Dermis blood vessel endothelial cell (primary cell): ENCODE measurements around the gene HSD17B14. TPM values are rescaled to one million over a fixed set of nuclear protein-coding genes. Genes with fewer than 3 reads are reported as not detected.
"Not testable (repeated sequence)": the region's sequence is repeated elsewhere in the genome, so short reads cannot be mapped to it uniquely, and the experiment has no call there.

Source experiments
- DNase-seq: peaks from one replicate; pipeline ENCODE4 v3.0.0; 2010
- total RNA-seq: library from RNA; depleted of rRNA; stranded (reverse); fragments of >200 nt; gene quantifications from 2 replicates; pipeline ENCODE4 v1.2.3, GENCODE V29; 2014

The HSD17B14 gene
- total RNA-seq, 1 donor from 2014 or later: 8.0 TPM

DNA sequence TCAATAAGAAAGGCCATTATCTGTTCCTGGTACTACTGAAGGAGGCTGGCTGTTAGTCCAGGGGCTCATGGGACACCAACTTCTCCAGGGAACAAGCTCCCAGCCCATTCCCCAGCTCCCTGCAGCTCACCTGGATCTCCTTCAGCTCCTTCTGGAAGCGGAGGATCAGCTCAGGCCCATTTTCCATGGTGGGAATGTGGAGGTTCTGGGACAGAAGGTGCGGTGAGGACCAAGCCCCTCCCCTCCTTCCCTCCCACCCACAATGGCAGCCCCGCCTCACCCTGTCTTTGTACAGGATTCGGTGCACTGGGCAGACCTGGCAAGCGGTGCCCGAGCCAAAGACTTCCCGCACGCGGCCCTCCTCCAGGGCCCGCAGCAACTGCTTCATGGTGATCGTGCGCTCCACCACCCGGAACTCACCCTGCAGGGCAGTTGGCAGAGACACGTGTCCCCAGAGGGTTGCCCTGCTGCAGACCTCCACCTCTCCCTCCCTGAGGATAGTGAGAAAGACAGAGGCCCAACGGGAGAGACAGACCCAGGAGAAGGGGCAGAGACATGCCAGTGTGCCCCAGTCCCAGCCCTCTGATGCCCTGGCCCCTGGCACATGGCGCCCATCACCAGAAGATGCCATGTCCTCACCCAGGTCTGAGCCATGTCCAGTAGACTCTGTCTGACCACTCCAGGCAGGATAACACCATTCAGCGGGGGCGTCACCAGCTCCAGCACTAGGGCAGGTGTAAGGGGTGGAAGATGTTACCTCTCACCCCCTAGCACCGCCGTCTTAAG lies 39.8 kb downstream of the HSD17B14 start:
- DNase-seq: no peak

DNA sequence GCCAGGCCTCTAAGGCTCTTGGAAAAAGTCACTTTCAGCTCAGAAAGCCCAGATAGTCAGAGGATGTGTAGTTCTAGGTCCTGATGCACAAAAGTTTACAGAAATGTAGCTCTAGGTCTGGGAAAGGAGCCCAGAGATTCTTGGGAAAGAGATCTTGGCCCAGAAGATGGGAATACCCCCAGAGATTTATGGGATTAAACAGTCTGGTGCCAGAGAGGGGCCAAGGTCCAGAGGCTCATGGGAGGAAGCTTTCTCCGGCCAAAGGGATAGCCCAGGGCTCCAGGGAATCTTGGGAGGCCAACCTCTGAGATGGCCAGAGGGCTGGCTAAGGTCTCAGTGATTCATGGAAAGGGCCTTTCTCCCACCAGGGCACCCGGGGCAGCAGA lies 40.6 kb downstream of the HSD17B14 start:
- no peak for DNase-seq

DNA sequence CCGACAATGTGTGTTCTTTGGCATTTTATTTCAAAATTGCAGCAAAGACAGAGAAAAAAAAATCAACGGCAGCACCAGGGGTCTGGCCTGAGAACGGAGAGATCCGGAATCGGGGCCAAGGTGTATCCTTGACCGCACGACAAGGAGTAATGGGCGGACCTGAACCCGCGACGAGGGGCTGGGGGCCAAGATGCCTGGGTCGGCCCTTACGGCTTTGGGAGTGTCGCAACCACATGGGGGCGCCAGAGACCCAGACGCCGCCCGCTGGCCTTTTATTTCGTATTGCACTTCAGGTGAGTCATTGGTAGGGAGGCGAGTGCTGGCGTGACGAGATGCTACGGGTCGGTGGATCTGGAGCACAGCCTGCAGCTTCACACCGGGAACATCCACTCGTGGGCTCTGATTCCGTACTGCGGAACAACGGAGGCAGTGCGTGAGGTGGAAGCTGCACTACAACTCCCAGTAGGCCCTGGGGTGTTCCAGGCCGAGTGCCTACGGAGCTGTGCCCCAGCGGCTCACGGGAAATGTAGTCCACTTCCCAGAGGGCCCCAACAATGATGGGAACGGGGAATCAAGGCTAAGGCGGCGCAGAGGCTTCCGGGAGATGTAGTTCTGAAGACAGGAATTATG lies 41.1 kb downstream of the HSD17B14 start:
- peak; percentile 96 for DNase-seq

DNA sequence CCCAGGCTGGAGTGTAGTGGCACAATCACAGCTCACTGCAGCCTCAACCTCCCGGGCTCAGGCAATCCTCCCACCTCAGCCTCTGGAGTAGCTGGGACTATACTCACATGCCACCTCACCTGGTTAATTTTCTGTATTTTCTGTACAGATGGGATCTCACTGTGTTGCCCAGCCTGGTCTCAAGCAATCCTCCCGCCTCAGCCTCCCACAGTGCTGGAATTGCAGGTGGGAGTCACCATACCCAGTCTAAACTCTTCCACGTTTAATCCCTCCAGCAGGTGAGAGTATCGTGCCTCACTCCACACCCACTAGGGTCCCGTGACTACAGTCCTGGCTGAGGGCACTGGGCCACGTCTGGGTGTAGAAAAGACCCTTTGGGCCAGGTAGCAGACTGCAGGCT lies 42.0 kb downstream of the HSD17B14 start:
- DNase-seq: no peak

DNA sequence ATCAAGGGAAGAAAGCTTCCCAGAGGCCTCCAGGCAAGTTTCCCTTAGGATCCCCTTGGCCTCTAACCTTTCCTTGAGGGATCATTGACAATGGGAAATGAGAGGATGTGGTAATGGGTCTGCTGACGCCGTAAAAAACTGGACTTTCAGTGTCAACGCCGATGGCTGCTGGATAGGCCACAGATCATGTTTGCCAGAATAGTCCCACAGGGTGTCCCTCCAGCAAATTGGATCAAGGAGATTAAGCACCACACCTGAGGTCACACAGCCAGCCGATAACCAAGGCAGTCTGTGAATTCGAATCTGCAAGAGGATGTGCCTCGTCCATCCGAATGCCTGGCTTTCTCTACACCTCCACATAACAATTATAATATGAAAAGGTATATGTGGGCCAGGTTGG lies 43.0 kb downstream of the HSD17B14 start:
- no peak for DNase-seq

DNA sequence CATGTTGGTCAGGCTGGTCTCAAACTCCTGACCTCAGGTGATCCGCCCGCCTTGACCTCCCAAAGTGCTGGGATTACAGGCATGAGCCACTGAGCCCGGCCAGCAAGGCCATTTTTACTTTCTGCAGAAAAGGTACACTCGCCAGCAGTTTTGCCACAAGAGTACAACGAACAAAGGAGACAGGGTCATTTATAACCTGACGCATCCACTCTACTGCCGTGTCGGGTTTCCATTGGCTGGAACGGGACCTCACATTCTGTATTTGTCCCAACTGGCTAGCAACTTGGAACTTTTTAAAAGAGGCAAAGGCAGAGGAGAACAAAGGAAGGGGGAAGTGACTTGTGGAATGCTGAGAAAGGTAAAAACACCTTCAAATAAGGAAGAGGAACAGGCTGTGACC lies 49.0 kb downstream of the HSD17B14 start:
- not testable (repeated sequence) for DNase-seq

DNA sequence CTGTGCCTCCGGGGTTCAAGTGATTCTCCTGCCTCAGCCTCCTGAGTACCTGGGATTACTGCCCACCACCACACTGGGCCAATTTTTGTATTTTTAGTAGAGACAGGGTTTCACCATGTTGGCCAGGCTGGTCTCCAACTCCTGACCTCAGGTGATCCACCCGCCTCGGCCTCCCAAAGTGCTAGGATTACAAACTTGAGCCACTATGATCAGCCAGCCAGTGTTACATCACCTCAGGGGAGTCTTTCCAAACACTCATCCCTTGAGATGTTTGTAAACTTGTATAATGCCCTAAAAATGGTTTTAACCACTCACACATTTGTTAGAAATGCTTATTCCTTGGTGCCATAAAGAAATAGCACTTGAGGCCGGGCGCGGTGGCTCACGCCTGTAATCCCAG lies 49.9 kb downstream of the HSD17B14 start:
- not testable (repeated sequence) for DNase-seq

DNA sequence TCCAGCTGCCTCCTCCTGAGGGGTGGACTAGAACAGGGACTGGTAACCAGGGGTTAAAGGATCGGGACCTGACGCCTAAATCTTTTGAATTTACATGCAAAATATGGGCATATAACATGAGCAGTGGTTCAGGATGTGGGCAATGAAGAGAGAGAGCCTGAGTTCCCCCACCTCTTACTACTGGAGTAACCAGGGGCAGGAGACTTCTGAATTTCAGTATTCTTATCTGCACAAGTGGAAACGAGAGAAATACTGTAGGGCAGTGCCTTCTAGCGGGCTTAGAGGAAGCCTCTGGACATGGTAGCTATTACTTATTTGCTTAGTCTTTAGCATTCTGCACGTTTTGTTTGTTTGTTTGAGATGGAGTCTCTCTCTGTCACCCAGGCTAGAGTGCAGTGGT lies 51.8 kb downstream of the HSD17B14 start:
- peak; percentile 38 for DNase-seq

DNA sequence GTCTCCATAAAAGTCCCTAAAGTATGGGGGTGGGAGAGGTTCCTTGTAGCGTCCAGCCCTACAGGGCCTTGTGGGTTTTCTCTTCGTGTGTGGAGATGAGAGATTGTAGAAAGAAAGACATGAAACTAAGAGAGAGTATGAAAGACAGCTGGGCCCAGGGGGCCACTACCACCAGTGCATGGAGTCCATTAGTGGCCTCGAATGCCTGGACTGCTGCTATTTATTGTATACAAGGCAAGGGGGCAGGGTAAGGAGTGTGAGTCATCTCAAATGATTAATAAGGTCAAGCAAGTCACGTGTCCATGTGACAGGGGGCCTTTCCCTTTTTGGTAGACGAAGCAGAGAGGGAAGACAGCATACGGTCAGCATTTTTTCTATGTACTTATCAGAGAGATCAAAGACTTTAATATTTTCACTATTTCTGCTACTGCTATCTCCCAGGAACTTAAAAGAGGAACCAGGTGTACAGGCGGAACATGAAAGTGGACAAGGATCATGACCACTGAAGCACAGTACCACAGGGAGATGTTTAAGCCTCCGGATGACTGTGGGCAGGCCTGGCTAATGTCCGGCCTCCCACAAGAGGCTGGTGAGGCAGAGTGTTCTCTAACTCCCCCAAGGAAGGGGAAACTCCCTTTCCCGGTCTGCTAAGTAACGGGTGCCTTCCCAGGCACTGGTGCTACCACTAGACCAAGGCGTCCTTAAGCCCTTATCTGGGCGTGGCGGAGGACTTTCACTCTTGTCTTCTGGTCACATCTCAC lies 55.5 kb downstream of the HSD17B14 start:
- DNase-seq: peak; percentile 67

DNA sequence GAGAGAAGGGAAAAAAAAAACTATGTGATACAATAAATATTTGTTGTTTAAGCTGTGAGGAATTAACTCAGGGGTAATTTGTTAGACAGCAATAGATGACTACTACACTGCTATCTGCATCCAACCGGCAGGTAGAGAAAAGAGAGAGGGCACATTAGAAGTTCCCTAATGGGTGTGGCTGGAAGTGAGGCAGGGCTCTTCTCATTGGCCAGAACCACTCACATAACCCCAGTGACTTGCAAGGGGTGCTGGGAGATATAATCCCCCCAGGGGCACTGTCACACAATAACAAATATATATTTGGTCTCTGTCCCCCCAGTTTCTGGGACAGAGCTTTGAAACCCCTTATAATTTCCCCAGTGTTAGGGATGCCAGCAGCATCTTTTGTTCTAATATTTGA lies 56.7 kb downstream of the HSD17B14 start:
- no peak for DNase-seq

DNA sequence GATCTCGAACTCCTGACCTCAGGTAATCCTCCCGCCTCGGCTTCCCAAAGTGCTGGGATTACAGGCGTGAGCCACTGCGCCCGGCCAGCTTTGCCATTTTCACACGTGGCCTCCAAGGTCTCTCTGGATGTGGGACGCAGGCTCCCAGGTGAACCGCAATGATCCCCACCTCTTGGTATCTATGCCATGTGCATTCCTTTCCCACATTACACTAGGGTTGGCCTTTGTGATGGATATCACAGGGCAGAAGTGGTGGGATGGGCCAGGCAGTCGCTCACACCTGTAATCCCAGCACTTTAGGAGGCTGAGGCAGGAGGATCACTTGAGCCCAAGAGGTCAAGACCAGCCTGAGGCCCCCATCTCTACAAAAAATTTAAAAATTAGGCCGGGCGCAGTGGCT lies 58.6 kb downstream of the HSD17B14 start:
- no peak for DNase-seq

DNA sequence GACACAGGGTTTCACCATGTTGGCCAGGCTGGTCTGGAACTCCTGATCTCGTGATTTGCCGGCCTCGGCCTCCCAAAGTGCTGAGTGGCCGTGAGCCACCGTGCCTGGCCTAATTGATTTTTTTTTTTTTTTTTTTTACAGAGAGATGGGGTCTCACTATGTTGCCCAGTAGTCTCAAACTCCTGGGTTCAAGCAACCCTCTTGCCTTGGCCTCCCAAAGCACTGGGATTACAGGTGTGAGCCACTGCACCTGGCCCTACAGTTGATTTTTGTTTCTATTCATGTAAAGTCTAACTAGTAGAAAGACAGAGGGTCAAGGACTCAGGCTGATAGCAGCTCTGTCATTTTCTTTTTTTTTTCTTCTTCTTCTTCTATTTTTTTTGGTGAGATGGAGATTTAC lies 59.2 kb downstream of the HSD17B14 start:
- no peak for DNase-seq

DNA sequence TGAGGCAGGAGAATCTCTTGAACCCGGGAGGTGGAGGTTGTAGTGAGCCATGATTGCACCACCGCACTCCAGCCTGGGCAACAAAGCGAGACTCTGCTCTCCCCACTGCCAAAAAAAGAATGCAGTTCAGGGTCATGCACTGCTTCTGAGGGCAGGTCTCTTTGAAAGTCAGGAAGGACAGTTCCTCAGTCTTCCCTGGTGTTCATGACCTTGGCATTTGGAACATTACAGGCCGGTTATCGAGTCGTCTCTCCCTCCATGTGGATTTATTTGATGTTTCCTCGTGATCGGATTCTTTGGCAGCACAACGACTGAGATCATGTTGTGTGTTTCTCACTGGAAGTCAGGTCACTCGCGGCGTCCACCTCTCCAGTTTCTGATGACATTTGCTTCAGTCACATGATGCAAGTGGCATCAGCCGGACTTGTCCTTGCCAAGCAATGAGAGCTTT lies 63.8 kb downstream of the HSD17B14 start:
- DNase-seq: peak; percentile 32

DNA sequence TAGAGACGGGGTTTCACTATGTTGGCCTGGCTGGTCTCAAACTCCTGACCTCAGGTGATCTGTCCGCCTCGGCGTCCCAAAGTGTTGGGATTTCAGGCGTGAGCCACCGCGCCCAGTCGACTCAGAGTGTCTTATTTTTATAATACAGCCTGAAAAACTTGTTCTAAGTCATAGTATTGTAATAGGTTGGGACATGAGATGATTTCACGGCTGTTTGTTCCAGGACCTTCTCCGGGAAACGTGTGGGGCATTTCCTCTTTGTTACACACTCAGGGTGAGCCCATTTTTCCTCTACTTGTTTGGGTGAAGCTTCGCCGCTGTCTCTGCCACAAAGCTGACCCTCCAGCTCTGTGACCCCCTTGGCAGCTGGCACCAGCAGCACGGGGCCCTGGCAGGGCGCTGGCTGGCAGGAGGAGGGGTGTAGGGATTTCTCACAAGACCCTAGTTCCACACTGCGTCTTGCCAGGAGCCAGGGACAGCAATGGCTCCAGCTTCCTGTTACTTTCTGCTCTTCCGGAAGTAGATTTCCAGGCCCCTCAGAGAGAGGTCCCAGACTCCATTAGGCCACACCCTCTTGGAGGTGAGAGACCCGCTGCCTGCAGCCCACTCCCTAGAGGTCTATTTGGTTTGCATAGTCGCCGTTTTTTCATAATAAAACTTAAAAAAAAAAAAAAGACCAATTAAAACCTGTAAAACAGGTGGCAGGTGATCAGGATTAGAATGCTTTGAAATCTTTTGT lies 65.4 kb downstream of the HSD17B14 start:
- DNase-seq: no peak

DNA sequence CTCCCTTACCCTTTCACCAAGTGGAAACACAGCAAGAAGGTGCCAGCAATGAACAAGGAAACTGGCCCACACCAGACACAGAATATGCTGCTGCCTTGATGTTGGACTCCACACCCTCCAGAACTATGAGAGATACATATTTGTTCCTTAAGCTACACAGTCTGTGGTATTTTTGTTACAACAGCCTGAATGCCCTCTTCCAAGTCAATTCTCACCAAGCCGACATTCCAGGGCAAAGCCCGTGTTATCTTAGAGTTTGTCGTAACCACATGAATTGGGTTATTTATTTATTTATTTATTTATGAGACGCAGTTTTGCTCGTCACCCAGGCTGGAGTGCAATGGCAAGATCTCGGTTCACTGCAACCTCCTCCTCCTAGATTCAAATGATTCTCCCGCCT lies 66.0 kb downstream of the HSD17B14 start:
- no peak for DNase-seq

DNA sequence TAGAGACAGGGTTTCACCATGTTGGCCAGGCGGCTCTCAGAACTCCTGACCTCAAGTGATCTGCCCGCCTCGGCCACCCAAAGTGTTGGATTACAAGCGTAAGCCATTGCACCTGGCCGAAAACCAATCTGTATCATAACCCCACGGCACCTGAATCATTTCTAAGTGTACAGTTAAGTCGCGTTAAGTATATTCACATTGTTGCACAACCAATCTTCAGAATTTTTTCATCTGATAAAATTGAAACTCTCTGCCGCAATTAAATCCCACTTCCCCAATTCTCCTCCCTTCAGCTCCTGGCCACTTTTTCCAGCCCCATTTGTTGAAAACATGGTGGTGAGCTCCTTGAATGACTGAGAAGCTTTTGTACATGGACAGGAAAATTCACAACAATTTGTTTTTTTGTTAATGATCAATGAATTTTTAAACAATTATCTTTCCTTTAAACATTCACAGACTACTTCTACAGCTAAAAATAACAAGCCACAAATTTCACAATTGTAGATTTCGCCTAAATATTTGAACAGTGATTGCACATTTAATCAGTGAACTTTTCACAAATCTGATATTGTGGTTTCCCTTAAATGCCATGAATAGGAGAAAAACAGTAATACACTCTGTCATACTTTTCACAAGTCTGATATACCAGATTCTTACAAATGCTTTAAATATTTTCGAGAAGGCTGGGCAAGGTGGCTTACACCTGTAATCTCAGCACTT lies 67.1 kb downstream of the HSD17B14 start:
- no peak for DNase-seq

DNA sequence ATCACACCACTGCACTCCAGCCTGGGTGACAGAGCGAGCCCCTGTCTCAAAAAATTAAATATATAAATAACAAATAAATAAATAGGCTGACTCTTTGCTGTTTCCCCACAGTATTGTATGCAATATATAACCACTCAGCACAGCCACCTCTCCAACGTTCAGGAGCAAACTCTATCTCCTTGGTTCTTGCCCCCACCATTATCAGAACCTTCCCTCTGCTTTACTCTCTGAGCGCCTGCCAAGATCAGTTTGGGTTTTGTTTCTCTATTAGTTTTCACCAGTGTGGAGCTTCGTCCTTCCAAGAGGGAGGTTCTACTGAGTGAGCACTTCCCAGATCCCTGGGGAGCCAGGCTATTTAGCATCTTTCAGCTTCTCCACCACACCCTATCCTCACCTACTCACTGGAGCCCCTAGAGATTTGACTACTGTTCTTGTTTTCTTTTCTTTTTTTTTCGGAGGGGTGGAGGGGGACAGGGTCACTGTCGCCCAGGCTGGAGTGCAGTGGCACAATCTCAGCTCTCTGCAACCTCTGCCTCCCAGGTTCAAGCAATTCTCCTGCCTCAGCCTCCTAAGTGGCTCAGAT lies 68.0 kb downstream of the HSD17B14 start:
- not testable (repeated sequence) for DNase-seq

DNA sequence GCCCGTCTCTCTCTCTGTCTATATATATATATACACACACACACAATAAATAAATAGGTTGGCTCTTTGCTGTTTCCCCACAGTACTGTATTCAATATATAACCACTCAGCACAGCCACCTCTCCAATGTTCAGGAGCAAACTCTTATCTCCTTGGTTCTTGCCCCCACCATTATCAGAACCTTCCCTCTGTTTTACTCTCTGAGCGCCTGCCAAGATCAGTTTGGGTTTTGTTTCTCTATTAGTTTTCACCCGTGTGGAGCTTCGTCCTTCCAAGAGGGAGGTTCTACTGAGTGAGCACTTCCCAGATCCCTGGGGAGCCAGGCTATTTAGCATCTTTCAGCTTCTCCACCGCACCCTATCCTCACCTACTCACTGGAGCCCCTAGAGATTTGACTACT lies 70.5 kb downstream of the HSD17B14 start:
- not testable (repeated sequence) for DNase-seq
